GM21576 (cell line): ENCODE results near the gene PSTPIP2.
A peak's percentile ranks its signal among the peaks of the same experiment; 100 is the strongest.
"Not testable (repeated sequence)": the region's sequence is repeated elsewhere in the genome, so short reads cannot be mapped to it uniquely, and the experiment has no call there.

Experiments used
- ATAC-seq: cut with Tn5 transposase; IDR thresholded peaks from one replicate; pipeline ENCODE4 v1.9.1; 2021; ENCODE audit warnings: mild to moderate bottlenecking, moderate library complexity; ENCODE audit not compliant: unreplicated experiment

The PSTPIP2 gene

GRCh38 chr18:46071653-46072375, at the start of gene PSTPIP2:
Gene PSTPIP2, minus strand, starts transcription at chr18:46072260. Its CDS starts 72 bp downstream, at chr18:46072188.
- peak; percentile 51 for ATAC-seq

GRCh38 chr18:46113751-46114150, 41.7 kb upstream of the PSTPIP2 start:
- no peak for ATAC-seq

- ATAC-seq = no peak
Observed at GRCh38 chr18:46110406-46110805, 38.3 kb upstream of the PSTPIP2 start.

GRCh38 chr18:46109386-46109785, 37.3 kb upstream of the PSTPIP2 start:
- ATAC-seq = no peak

- ATAC-seq = peak; percentile 97
Observed at GRCh38 chr18:46104128-46104911, 32.3 kb upstream of the PSTPIP2 start, which contains the start of gene HAUS1. Gene HAUS1, plus strand, starts transcription at chr18:46104385. Its CDS starts 27 bp downstream, at chr18:46104412.

- no peak for ATAC-seq
Observed at GRCh38 chr18:46099463-46099862, 27.4 kb upstream of the PSTPIP2 start.

- no peak for ATAC-seq
Observed at GRCh38 chr18:46098616-46098933, 26.5 kb upstream of the PSTPIP2 start.

GRCh38 chr18:46097801-46098615, 25.9 kb upstream of the PSTPIP2 start, which contains the start of gene ATP5F1A:
Gene ATP5F1A, minus strand, starts transcription at chr18:46098296. Its CDS starts 65 bp downstream, at chr18:46098231.
- peak; percentile 84 for ATAC-seq

GRCh38 chr18:46097431-46097800, 25.4 kb upstream of the PSTPIP2 start:
- ATAC-seq = peak; percentile 28

- peak; percentile 31 for ATAC-seq
Observed at GRCh38 chr18:46096651-46097300, 24.7 kb upstream of the PSTPIP2 start.

- ATAC-seq = no peak
Observed at GRCh38 chr18:46095532-46095931, 23.5 kb upstream of the PSTPIP2 start.

- ATAC-seq = not testable (repeated sequence)
Observed at GRCh38 chr18:46088501-46088900, 16.4 kb upstream of the PSTPIP2 start.

- no peak for ATAC-seq
Observed at GRCh38 chr18:46084431-46084830, 12.4 kb upstream of the PSTPIP2 start.

- no peak for ATAC-seq
Observed at GRCh38 chr18:46080156-46080555, 8.1 kb upstream of the PSTPIP2 start.

GRCh38 chr18:46079336-46079735, 7.3 kb upstream of the PSTPIP2 start:
- ATAC-seq = no peak

- ATAC-seq = no peak
Observed at GRCh38 chr18:46073474-46074331, 1.6 kb upstream of the PSTPIP2 start.

- ATAC-seq = no peak
Observed at GRCh38 chr18:46072959-46073358, 899 bp upstream of the PSTPIP2 start.

- ATAC-seq = no peak
Observed at GRCh38 chr18:46072376-46072867, 362 bp upstream of the PSTPIP2 start.

GRCh38 chr18:46070815-46071652, 1.0 kb downstream of the PSTPIP2 start:
- no peak for ATAC-seq
